Activated CD8-positive, alpha-beta memory T cell treated with anti-CD3 and anti-CD28 coated beads for 1 hour (primary cell): ENCODE results near the gene CNTN4.
"Not testable (repeated sequence)": the region's sequence is repeated elsewhere in the genome, so short reads cannot be mapped to it uniquely, and the experiment has no call there.

Source experiments
- DNase-seq, 2 donors: peaks; one replicate each; pipeline ENCODE4 v3.0.0-alpha.2; 2020; ENCODE audit warnings: low read depth in 1 of 2; ENCODE audit errors: extremely low read depth in 1 of 2

The CNTN4 gene

DNA sequence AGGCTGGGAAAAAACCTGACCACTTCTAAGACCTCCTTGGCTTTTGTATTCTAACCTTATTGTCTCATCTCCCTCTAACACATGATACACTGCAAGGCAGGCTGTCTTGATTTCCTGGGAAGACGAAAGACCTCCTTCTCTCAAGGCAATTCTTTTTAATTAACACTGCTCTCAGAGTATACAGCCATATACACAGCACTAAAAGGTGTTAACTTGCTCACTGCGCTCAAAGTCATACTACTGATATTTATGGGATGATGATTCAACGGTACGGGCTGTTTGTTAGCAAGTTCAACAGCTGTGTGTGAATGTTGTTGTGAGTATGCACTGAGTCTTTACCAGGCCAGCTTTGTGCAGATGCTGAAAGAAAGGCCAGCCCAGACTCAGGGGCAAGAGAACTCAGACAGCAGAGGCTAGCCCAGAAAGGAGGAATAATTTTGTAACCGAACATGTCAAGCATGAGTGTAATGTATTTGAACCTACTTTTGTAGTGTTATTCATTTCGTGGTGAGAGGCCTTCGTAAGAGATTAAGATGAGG is 781.6 kb downstream of the CNTN4 start:
- no peak for DNase-seq

DNA sequence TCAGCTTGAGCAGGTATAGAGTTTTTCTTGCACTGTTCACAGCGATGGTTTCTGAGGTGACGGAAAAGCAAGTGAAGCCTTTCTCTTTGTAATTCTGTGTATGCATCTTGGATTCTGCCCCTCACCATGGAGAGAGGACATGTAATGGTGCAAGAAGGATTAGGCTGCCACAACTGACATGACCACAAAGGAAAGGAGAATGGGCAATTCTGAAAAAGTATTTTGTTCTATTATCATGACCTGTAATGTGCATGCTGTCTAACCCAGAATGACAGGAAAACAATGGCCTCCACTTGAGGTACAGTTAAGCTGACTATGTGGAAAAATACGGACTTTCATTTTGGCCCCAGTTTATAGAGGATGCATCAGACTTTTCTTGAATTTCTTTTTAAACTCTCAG is 784.6 kb downstream of the CNTN4 start:
- DNase-seq: no peak

- no peak for DNase-seq
Measured at GRCh38 chr3:2888592-2888991, 789.9 kb downstream of the CNTN4 start.

DNA sequence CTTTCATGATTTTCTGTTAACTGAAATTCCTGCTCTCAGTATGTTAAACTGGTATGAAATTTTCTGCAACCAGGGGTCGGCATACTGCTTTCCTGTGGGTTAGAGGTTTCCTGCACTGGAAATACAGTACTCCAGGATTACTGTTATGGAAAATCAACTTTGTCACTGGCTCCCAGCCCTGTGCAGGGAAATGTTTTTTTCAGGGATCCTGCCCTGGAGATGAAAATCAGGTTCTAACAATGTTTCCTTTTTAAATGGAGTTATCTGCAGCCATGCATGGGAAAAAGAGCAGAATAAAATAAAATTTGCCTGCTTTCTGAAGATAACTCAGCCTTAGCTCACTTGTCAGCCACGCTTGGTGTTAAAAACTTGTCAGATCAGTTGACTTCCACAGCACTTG is 791.1 kb downstream of the CNTN4 start:
- no peak for DNase-seq

- DNase-seq: no peak
Measured at GRCh38 chr3:2896308-2896939, 797.8 kb downstream of the CNTN4 start.

- DNase-seq: no peak
Measured at GRCh38 chr3:2897821-2898220, 799.2 kb downstream of the CNTN4 start.

GRCh38 chr3:2898591-2899353 is 800.1 kb downstream of the CNTN4 start:
- no peak for DNase-seq

DNA sequence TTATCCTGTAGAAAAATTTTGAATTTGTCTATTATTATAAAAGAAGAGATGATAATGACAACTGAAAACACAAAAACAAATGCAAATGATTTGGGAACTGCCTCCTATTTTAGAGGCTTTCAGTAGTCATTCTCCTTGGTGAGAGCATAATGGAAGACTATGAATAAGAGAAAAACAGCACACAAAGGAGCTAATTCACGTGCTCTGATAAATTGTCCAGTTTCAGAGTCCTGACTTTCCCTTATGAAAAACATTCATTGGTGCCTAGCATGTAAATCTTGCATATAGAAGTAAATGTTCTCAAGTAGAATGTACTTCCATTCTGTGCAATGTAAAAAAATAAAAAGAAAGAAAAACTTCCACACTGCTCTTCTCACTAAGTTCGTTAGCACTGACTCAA is 805.4 kb downstream of the CNTN4 start:
- no peak for DNase-seq

GRCh38 chr3:2908693-2909351 is 810.2 kb downstream of the CNTN4 start:
- no peak for DNase-seq

DNA sequence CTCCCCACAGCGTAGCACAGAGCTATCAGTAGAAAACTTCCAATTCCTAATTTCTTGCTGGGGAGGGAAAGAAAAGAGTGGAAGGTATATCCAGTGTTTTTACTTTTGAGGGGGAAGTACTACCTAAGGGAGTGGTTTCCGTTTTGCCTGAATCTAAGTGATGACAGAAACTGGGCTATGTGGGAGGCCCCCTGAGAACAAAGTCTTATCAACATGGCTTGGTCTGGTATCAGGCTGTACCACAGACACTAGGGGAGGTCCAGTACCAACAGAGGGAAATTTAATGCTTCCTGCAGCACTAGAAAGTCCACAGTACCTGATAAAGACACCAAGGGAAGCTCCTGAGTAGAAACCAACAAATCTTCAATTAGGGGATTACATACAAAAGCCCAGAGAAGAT is 812.3 kb downstream of the CNTN4 start:
- no peak for DNase-seq

DNA sequence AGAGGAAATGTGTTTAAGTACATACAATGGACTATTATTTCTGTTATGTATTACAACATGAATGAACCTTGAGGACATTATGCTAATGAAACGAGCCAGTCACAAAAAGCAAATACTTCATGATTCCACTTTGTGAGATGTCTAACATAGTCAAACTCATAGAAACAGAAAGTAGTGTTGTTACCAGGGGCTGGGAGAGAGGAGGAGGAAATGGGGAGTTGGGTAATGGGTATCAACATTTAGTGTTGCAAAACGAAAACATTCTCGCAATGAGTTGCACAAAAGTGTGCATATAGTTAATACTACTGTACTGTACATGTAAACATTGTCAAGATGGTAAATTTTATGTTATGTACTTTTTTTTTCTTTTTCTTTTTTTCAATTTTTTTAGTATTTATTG is 817.2 kb downstream of the CNTN4 start:
- DNase-seq: no peak

GRCh38 chr3:2916640-2917039 is 818.0 kb downstream of the CNTN4 start:
- not testable (repeated sequence) for DNase-seq

- DNase-seq: no peak
Measured at GRCh38 chr3:2920103-2920502, 821.4 kb downstream of the CNTN4 start.

GRCh38 chr3:2921452-2921851 is 822.8 kb downstream of the CNTN4 start:
- no peak for DNase-seq

DNA sequence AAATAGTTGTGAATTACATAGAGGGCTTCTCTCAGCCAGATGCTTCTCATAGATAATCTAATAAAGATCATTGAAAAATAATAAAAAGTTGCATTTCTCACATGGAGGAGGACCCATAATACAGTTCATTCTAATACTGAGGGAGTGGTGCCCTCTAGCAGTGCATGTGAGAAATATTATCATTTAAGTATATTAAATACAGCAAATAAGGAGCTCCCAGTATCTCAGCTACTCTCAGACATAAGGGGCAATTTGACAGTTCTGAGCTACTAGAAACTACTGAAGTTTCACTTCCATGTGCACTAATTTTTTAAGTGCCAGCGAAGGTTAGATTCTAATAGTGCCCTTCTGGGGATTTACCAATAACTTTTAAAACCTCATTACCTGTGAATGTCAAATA is 823.2 kb downstream of the CNTN4 start:
- no peak for DNase-seq

DNA sequence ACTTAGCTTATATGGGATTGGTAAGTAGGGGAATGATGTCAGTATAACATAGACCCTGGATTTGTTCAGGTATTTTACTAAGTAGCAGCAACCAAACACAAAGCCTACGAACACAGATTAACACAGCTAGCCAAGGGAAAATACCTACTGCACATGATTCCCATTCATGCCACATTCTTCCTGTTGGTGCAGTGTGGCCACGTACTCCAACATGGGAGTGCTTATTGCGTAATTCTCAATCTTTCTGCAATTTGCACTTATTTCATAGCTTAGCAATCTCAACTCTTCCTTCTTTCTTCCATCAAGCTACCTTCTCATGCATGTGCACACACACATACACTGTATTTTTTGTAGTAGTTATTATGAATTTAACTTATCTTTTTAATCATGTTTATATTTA is 824.7 kb downstream of the CNTN4 start:
- DNase-seq: no peak

GRCh38 chr3:2927259-2927658 is 828.6 kb downstream of the CNTN4 start:
- no peak for DNase-seq

DNA sequence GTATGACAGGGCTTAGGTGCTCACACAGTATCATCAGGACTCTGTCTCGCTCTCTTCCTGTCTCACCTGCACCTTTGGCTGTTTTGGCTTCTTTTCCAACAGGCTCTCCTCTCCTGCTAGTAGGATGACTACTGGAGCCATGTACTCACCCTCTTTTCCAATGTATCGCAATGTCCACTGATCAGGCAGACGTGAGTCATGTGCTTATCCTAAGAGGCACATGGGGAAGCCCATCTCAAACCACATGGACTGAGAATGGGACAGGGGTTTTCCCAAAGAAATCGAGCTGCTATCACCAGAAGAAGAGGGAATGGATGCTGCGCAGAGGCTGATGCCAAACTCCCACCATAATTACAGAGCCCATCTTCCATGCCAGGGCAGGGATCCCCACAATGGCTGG is 830.9 kb downstream of the CNTN4 start:
- DNase-seq: no peak

DNA sequence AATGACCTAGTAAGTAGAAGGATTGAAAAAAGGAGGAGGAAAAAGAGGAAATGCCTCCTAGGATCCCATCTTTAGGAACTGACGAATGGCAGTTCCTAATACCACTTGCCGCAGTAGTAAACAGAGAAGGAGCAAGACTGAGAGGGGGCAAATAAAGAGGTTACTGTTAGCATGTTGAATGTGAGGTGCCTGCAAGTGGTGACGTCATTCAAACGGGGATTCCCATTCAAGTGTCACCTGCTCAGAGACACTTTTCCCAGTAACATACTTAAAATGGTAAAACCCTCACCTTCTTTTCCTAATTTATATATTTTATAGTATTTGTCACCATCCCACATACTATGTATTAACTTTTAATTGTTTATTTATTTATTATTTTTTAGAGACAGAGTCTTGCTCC is 832.6 kb downstream of the CNTN4 start:
- no peak for DNase-seq

GRCh38 chr3:2934541-2934940 is 835.9 kb downstream of the CNTN4 start:
- no peak for DNase-seq

DNA sequence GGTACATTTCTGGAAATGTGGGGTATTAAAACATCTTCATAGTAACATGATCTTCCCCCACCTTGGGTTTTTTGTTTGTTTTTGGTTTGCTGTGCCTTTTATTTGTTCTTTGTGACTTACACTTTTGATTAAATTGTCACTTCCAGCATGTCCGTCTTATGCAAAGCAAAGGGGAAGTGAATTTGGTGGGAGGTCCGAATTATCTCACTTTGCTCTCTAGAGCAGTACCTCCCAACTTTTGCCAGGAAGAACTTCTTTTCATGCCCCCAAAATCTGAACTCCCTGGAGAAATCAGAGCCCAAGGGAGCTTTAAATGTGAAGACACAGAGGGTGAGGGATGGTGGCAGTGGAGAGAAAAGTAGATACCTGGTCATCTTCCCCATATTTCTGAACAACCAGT is 838.4 kb downstream of the CNTN4 start:
- no peak for DNase-seq

DNA sequence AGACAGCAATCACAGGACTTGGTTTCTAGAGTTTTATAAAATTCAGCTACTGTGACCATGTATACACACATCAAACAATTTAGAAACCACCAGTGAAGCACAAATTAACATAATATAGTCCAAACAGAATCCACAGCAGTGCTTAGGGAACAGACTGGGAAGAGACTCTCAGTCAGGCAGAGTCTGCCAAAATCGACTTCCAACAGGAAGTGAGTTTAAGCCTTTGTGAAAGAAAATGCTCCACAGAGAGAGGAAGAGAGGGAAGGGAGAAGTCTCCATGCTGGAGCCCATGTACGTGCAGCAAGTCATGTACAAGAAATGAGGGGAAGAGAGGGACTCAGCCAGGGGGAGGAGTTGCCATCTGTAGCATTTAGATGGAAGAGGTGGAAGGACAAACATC is 838.9 kb downstream of the CNTN4 start:
- DNase-seq: no peak
